Measurements from ENCODE around the gene SDK1. TPM values are rescaled to one million over a fixed set of nuclear protein-coding genes. Genes with fewer than 3 reads are reported as not detected.

The SDK1 gene
- total and polyA plus RNA-seq, 4 donors, result 0.12 to 0.47 (median 0.36) TPM

GRCh38 chr7:4162884-4163564, 862.0 kb downstream of the SDK1 start:
- Histone ChIP-seq H3K4me3 (ENCODE audit: low read depth in 1 of 3, low read length in 3 of 3) (no peak overlapping the region), H3K36me3 (ENCODE audit: control insufficient read depth in 4 of 4, insufficient read depth in 3 of 4, low read depth in 1 of 4, low read length in 3 of 4) (no peaks in the 10 kb centered on the region), H3K27me3 (ENCODE audit: control insufficient read depth in 4 of 4, insufficient read depth in 4 of 4, low read length in 3 of 4) (no peaks in the 10 kb centered on the region), H3K4me1 (ENCODE audit: control insufficient read depth in 4 of 4, insufficient read depth in 4 of 4, low read length in 3 of 4) (no peaks in the 10 kb centered on the region), H3K9me3 (ENCODE audit: control insufficient read depth in 4 of 4, low read length in 3 of 4) (peaks cover 0 to 3% (median 0%) of the 10 kb centered on the region in 4 donors), H3K9ac (ENCODE audit: low read depth in 1 of 2, low read length in 2 of 2) (no peak overlapping the region), H3K27ac (ENCODE audit: low read depth in 1 of 2, low read length in 2 of 2) (no peak overlapping the region)
- TF ChIP-seq SP1 (IDR thresholded peaks at IDR 0.05) (no peak), CTCF (IDR thresholded peaks at IDR 0.05; ENCODE audit: low read depth, low read length, missing input control) (no peak), ZBTB33 (IDR thresholded peaks at IDR 0.05) (no peak), GABPA (IDR thresholded peaks at IDR 0.05 in 1 of 2, conservative IDR thresholded peaks at IDR 0.05 in 1 of 2) (no peak), NR2F2 (IDR thresholded peaks at IDR 0.05) (no peak), HNF4G (IDR thresholded peaks at IDR 0.05) (no peak), HNF4A (conservative IDR thresholded peaks at IDR 0.05) (no peak), EGR1 (IDR thresholded peaks at IDR 0.05; ENCODE audit: low read depth in 2 of 2) (no peak), TAF1 (conservative IDR thresholded peaks at IDR 0.05) (no peak), FOXA1 (IDR thresholded peaks at IDR 0.05) (no peak), FOXA2 (IDR thresholded peaks at IDR 0.05) (no peak), ATF3 (IDR thresholded peaks at IDR 0.05) (no peak), RXRA (IDR thresholded peaks at IDR 0.05) (no peak), JUND (IDR thresholded peaks at IDR 0.05) (no peak)
- TF ChIP-seq, protein P1, sequence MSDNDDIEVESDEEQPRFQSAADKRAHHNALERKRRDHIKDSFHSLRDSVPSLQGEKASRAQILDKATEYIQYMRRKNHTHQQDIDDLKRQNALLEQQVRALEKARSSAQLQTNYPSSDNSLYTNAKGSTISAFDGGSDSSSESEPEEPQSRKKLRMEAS (IDR thresholded peaks at IDR 0.05), result no peak
- TF ChIP-seq, protein P2, sequence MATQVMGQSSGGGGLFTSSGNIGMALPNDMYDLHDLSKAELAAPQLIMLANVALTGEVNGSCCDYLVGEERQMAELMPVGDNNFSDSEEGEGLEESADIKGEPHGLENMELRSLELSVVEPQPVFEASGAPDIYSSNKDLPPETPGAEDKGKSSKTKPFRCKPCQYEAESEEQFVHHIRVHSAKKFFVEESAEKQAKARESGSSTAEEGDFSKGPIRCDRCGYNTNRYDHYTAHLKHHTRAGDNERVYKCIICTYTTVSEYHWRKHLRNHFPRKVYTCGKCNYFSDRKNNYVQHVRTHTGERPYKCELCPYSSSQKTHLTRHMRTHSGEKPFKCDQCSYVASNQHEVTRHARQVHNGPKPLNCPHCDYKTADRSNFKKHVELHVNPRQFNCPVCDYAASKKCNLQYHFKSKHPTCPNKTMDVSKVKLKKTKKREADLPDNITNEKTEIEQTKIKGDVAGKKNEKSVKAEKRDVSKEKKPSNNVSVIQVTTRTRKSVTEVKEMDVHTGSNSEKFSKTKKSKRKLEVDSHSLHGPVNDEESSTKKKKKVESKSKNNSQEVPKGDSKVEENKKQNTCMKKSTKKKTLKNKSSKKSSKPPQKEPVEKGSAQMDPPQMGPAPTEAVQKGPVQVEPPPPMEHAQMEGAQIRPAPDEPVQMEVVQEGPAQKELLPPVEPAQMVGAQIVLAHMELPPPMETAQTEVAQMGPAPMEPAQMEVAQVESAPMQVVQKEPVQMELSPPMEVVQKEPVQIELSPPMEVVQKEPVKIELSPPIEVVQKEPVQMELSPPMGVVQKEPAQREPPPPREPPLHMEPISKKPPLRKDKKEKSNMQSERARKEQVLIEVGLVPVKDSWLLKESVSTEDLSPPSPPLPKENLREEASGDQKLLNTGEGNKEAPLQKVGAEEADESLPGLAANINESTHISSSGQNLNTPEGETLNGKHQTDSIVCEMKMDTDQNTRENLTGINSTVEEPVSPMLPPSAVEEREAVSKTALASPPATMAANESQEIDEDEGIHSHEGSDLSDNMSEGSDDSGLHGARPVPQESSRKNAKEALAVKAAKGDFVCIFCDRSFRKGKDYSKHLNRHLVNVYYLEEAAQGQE (IDR thresholded peaks at IDR 0.05), result no peak
- no peak for DNase-seq (ENCODE audit: low spot score)
- WGBS, result 90% methylated on average over 14 of the region's 14 CpGs

All from liver (tissue), 9 donors.